Measurements from ENCODE around the gene KCNA2.

Gene KCNA2

DNA sequence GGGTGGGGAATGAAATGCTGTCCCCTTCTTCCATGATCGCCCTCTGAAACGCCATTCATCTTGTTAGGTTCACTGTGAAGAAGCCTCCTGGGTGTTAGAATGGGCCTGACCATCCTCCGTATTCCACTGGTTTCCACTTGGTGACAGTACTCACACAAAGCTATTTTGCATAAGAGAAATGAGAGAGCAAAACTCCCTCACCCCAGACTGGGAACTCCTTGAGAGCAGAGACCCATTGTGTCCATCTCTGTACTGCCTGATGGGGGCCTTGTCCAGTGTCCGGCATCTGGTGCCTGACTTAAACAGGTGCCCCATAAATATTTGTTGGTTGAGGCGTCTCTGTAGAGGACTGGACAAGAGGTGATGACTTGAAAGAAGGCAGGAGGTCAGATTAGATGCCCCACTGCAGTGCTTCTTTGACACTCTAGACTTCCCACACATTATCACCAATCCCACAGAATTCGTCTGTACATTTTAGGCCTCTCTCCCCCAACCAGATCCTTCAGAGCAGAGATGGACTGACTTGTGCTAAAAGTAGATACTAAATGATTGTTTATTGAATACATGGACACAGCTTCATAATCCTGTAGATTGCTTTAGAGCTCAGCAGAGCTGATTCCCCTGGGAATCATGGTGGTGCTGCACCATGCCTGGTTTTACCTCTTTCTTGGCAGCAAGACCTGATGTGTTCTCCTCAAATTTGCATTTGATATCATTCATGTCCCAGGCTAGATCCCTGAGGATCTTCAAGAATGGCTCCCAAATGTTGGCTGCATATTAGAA lies 22.4 kb upstream of the KCNA2 start:
- DNase-seq (ENCODE audit: low spot score), result no peak

DNA sequence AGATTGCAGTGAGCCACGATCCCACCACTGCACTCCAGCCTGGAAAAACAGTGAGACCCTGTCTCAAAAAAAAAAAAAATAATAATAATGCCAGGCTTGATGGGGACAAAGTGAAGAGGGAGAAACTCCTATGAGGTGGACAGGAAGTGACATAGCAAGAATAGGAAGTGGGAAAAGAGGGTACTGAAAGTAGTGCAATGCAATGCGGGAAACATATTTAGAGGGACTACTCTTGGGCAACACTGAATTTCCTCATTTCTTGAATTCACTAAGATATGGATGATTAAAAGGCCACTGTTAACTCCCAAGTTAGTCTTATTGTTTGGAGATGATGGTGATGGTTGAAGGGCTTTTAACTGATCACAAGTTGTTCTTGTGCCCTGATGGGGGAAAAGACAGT lies 21.6 kb upstream of the KCNA2 start:
- no peak for DNase-seq (ENCODE audit: low spot score)

DNA sequence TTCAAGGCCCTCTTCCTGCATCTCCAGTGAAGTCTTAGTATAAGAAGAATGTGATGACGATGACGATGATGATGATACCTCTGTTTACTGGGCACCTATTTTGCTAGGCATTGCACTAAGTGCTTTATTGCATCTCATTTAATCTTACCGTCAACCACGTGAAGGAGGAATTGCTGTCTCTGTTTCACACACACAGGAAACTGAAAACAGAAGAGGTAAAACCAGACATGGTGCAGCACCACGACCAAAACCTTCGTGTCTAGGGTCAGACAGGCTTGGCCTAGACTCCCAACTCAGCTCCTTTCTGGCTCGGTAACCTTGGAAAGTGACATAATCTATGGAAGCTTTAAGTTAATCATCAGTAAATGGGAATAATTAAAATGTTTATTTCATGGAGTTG lies 20.7 kb upstream of the KCNA2 start:
- DNase-seq (ENCODE audit: low spot score), result no peak

DNA sequence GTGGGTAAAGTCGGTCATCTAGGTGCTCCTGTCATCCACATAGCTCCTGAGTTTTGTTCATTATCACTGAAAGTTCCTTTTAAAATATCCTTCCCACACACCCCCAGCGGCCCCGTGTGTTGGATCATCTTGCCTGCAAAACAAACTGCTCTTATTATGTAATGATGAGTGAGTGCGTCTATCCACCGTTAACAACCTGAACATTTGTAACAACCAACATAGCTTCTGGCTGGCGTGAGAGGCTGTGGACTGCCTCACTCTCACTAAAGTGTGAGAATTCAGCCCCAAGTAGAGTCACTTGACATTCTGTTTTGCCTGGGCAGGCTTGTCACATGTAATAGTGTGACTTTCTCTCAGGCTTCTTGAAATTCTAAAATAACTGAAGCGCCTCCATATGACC lies 14.5 kb upstream of the KCNA2 start:
- no peak for DNase-seq (ENCODE audit: low spot score)

DNA sequence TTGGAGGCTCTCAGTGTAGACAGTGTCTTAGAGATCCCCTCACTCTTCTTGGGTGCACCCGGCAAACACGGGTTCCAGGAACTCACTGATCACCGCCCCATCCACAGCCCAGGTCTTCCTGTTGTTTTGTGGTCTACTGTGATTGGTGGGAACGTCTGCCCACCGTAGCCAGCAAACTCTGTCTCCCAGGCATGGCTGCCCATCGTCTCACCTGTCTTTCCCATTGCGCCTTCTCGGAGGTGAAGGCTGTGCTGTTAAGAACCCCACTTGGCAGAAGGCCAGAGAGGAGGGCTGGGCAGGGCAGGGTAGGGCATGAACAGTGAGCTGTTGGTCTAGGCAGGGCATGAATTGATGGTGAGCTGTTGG lies 14.1 kb upstream of the KCNA2 start:
- no peak for DNase-seq (ENCODE audit: low spot score)

- peak; percentile 85 for DNase-seq (ENCODE audit: low spot score)
These were observed 13.5 kb upstream of the KCNA2 start for GRCh38 chr1:110619412-110620249.

- no peak for DNase-seq (ENCODE audit: low spot score)
These were observed 12.5 kb upstream of the KCNA2 start for GRCh38 chr1:110618668-110619067.

DNA sequence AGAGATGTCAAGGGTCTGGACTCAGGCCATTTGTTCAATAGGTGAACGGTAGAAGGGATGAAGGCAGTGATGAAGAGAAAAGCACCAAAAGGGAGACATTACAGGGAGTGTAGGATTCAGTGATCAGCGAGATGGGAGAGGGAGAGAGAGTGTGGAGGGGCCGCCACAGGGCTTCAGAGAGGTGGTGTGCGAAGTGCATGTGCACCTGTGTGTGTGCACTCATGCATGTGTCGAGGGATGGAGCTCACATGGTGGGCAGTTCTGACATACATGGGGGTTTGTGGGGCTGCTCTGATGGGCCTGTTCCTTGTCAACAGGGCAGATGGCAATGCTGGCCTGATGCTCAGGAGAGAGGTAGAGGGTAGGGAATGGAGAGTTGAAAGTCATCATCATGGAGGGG lies 11.4 kb upstream of the KCNA2 start:
- no peak for DNase-seq (ENCODE audit: low spot score)

DNA sequence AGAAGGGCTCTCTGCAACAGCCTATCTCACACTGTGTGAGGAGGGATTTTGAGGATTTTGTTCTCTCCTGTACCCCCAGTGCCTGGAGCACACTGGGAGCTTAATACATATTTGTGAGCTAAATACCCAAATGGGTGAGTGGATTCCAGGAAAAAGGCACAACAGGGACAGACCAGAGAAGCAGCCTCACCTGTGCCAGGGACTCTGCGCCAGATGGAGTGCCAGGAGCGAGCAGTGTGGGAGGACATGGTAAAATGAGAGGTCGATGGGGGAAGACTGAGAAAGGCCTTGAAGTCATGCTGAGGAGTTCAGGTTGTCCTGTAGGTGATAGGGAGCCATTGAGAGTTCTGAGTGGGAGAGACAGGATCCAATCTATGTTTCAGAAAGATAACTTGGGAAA lies 11.0 kb upstream of the KCNA2 start:
- DNase-seq (ENCODE audit: low spot score), result no peak

GRCh38 chr1:110616587-110616986 lies 10.4 kb upstream of the KCNA2 start:
- DNase-seq (ENCODE audit: low spot score), result peak; percentile 84

DNA sequence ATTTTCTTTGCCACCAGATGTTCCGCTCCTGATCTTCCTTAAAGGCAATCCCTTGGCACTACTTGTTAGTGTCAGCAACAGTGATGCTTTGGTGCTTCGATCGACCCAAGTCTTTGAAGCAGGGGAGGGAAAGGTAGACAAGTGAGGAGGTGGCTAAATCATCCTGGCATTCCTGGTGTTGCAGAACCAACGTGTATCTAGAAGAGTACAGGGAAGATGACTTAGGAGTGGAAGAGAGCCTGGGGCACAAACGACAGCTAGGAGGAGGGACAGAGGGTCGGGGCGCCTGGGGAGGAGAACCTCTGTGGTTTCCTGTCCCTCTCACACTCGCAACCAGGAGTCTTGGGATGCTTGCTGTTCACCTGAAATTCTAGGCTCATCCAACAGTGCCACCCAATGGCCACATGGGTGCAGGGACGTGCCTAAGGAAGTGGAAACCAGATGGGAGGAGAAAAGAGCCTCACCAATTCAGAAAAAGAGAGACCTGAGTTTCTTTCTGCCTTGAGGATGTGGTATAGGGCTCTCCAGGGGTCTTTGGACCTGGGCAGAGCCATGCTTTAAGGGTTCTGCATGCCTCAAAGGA lies 9.5 kb upstream of the KCNA2 start:
- DNase-seq (ENCODE audit: low spot score), result peak; percentile 78

- no peak for DNase-seq (ENCODE audit: low spot score)
These were observed 6.0 kb upstream of the KCNA2 start for GRCh38 chr1:110612060-110612745.

- no peak for DNase-seq (ENCODE audit: low spot score)
These were observed 4.6 kb upstream of the KCNA2 start for GRCh38 chr1:110610696-110611286.

- no peak for DNase-seq (ENCODE audit: low spot score)
These were observed 3.9 kb upstream of the KCNA2 start for GRCh38 chr1:110610084-110610483.

- DNase-seq (ENCODE audit: low spot score), result no peak
These were observed 2.1 kb upstream of the KCNA2 start for GRCh38 chr1:110608247-110608646.

DNA sequence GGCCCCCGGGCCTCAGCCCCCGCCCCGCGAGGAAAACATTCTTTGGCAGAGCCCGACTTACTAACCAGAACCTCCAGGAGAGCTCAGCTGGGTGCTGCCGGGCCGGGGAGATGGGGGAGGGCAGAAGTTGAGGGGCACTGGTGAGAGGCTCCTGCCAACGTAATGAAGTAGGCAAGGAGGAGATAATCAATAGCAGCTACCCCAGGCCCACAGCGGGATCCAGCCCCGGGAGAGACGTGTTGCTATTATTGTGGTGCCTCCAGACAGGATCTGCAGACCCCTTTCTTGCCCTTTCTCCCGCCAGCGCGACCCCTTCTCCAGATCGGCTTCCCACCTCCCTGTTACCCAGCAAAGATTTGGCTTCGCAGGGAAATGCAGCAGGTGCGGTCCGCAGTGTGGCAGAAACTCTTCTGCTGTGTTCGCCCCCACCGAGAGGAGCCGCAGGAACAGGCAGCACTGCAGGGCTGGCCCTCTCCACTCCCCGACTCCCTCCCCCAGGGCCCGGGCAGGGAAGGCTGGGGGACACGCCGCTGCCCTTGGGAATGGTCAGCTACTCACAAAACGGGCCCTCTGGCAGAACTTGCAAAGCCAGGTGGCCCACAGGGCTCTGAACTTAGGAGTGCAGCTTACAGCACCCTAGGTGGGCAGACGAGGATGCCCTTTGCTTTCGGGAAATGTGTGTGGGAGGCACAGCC lies 1.5 kb upstream of the KCNA2 start:
- no peak for DNase-seq (ENCODE audit: low spot score)

GRCh38 chr1:110606657-110607535 lies 738 bp upstream of the KCNA2 start:
- DNase-seq (ENCODE audit: low spot score), result no peak

DNA sequence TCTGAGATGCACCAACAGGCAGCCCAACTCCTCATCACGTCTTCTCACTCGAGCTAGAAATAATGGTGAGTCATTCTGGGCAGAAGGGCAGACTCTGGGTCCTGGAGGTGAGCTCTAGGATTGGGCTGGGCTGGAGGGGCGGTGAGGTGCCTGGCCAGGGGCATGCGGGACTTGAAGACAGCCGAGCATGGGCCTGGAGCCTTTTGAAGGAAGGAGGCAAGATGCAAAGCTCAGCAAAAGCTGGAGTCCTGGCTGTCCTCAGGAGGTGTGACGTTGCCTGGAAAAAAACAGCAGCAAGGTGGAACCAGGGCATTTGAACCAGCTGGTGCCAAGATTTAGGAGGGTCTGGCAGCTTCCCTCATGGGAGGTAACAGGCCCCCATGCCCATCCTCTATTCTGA lies 712 bp downstream of the KCNA2 start:
- DNase-seq (ENCODE audit: low spot score), result no peak

GRCh38 chr1:110604586-110605148 lies 1.5 kb downstream of the KCNA2 start:
- no peak for DNase-seq (ENCODE audit: low spot score)

- DNase-seq (ENCODE audit: low spot score), result no peak
These were observed 3.1 kb downstream of the KCNA2 start for GRCh38 chr1:110603058-110603457.
